Measurements from ENCODE around the gene CXCL10.

CXCL10 gene

GRCh38 chr4:76011018-76011670, 12.2 kb downstream of the CXCL10 start:
- H3K27me3 ChIP-seq (replicated peaks; ENCODE audit: insufficient read depth, low read length) = no peaks in the 10 kb centered on the region
- H3F3A ChIP-seq (ENCODE audit: insufficient read depth, low read length) = peaks cover 17% of the 10 kb centered on the region
- TF ChIP-seq EZH2phosphoT487 (IDR thresholded peaks at IDR 0.05; ENCODE audit: low read length) (no peak), CTCF (IDR thresholded peaks at IDR 0.05; ENCODE audit: low read length) (no peak), EZH2 (optimal IDR thresholded peaks at IDR 0.05; ENCODE audit: low read depth, low read length) (no peak)
- H3K27ac ChIP-seq (ENCODE audit: low read length) = no peak overlapping the region
- H4K20me1 ChIP-seq (ENCODE audit: insufficient read depth, low read length) = no peaks in the 10 kb centered on the region
- no peak overlapping the region for H3K4me3 ChIP-seq (ENCODE audit: low read length)
- no peak for DNase-seq
- H3K4me2 ChIP-seq (ENCODE audit: low read depth, low read length) = no peak overlapping the region
- no peaks in the 10 kb centered on the region for H3K79me2 ChIP-seq (ENCODE audit: low read length)
- no peak overlapping the region for H2AFZ ChIP-seq (ENCODE audit: low read length)
- no peak overlapping the region for H3K9ac ChIP-seq (ENCODE audit: low read length)
- no peaks in the 10 kb centered on the region for H3K36me3 ChIP-seq (replicated peaks; ENCODE audit: insufficient read depth, low read length)
- H3K9me3 ChIP-seq (replicated peaks; ENCODE audit: insufficient read depth, low read length) = no peaks in the 10 kb centered on the region
- H3K9me2 ChIP-seq (replicated peaks; ENCODE audit: insufficient read depth, low read length) = no peaks in the 10 kb centered on the region
- H3K4me1 ChIP-seq (ENCODE audit: low read length) = peaks cover 46% of the 10 kb centered on the region

GRCh38 chr4:76010576-76010975, 12.7 kb downstream of the CXCL10 start:
- Histone ChIP-seq H3K4me2 (ENCODE audit: low read depth, low read length) (no peak overlapping the region), H3K4me1 (ENCODE audit: low read length) (peaks cover 40% of the 10 kb centered on the region), H2AFZ (ENCODE audit: low read length) (no peak overlapping the region), H4K20me1 (ENCODE audit: insufficient read depth, low read length) (no peaks in the 10 kb centered on the region), H3K36me3 (replicated peaks; ENCODE audit: insufficient read depth, low read length) (no peaks in the 10 kb centered on the region), H3K9me2 (replicated peaks; ENCODE audit: insufficient read depth, low read length) (no peaks in the 10 kb centered on the region), H3K9me3 (replicated peaks; ENCODE audit: insufficient read depth, low read length) (no peaks in the 10 kb centered on the region), H3K79me2 (ENCODE audit: low read length) (no peaks in the 10 kb centered on the region), H3K27me3 (replicated peaks; ENCODE audit: insufficient read depth, low read length) (no peaks in the 10 kb centered on the region), H3K9ac (ENCODE audit: low read length) (no peak overlapping the region), H3F3A (ENCODE audit: insufficient read depth, low read length) (peaks cover 12% of the 10 kb centered on the region), H3K4me3 (ENCODE audit: low read length) (no peak overlapping the region), H3K27ac (ENCODE audit: low read length) (no peak overlapping the region)
- TF ChIP-seq EZH2 (optimal IDR thresholded peaks at IDR 0.05; ENCODE audit: low read depth, low read length) = no peak
- TF ChIP-seq EZH2phosphoT487 (IDR thresholded peaks at IDR 0.05; ENCODE audit: low read length) = no peak
- TF ChIP-seq CTCF (IDR thresholded peaks at IDR 0.05; ENCODE audit: low read length) = no peak
- no peak for DNase-seq

- no peak overlapping the region for H3K27ac ChIP-seq (ENCODE audit: low read length)
- H4K20me1 ChIP-seq (ENCODE audit: insufficient read depth, low read length) = no peaks in the 10 kb centered on the region
- DNase-seq = no peak
- no peaks in the 10 kb centered on the region for H3K9me2 ChIP-seq (replicated peaks; ENCODE audit: insufficient read depth, low read length)
- no peaks in the 10 kb centered on the region for H3K27me3 ChIP-seq (replicated peaks; ENCODE audit: insufficient read depth, low read length)
- no peak overlapping the region for H3K4me3 ChIP-seq (ENCODE audit: low read length)
- H3K79me2 ChIP-seq (ENCODE audit: low read length) = no peaks in the 10 kb centered on the region
- peaks cover 27% of the 10 kb centered on the region for H3K4me1 ChIP-seq (ENCODE audit: low read length)
- no peak overlapping the region for H3K4me2 ChIP-seq (ENCODE audit: low read depth, low read length)
- no peaks in the 10 kb centered on the region for H3F3A ChIP-seq (ENCODE audit: insufficient read depth, low read length)
- no peaks in the 10 kb centered on the region for H3K36me3 ChIP-seq (replicated peaks; ENCODE audit: insufficient read depth, low read length)
- H3K9ac ChIP-seq (ENCODE audit: low read length) = no peak overlapping the region
- no peak overlapping the region for H2AFZ ChIP-seq (ENCODE audit: low read length)
- H3K9me3 ChIP-seq (replicated peaks; ENCODE audit: insufficient read depth, low read length) = no peaks in the 10 kb centered on the region
- no peak for TF ChIP-seq EZH2 (optimal IDR thresholded peaks at IDR 0.05; ENCODE audit: low read depth, low read length)
- no peak for TF ChIP-seq CTCF (IDR thresholded peaks at IDR 0.05; ENCODE audit: low read length)
- TF ChIP-seq EZH2phosphoT487 (IDR thresholded peaks at IDR 0.05; ENCODE audit: low read length) = no peak
These were observed 14.0 kb downstream of the CXCL10 start for GRCh38 chr4:76009311-76009710.
